GM18526 (cell line): Measurements from ENCODE around the gene RRM2.

Experiments
- POLR2A ChIP-seq: IDR thresholded peaks from 3 replicates; pipeline ENCODE4 v1.6.1; 2011; ENCODE audit not compliant: insufficient read length; ENCODE audit errors: extremely low read depth

RRM2 gene

GRCh38 chr2:10157293-10157692 is 34.8 kb downstream of the RRM2 start:
- TF ChIP-seq POLR2A, result no peak

GRCh38 chr2:10158681-10159080 is 36.1 kb downstream of the RRM2 start:
- TF ChIP-seq POLR2A, result no peak

GRCh38 chr2:10159086-10159485 is 36.5 kb downstream of the RRM2 start:
- no peak for TF ChIP-seq POLR2A

- TF ChIP-seq POLR2A, result no peak
These were observed 37.1 kb downstream of the RRM2 start for GRCh38 chr2:10159581-10160131.

GRCh38 chr2:10160203-10160955 is 37.8 kb downstream of the RRM2 start:
- no peak for TF ChIP-seq POLR2A

- TF ChIP-seq POLR2A, result no peak
These were observed 38.8 kb downstream of the RRM2 start for GRCh38 chr2:10161206-10161931.

- no peak for TF ChIP-seq POLR2A
These were observed 39.5 kb downstream of the RRM2 start for GRCh38 chr2:10161961-10162441.

GRCh38 chr2:10162586-10163497 is 40.3 kb downstream of the RRM2 start:
- no peak for TF ChIP-seq POLR2A

GRCh38 chr2:10163498-10164486 is 41.3 kb downstream of the RRM2 start:
- no peak for TF ChIP-seq POLR2A

GRCh38 chr2:10164601-10165000 is 42.1 kb downstream of the RRM2 start:
- no peak for TF ChIP-seq POLR2A

- TF ChIP-seq POLR2A, result no peak
These were observed 42.7 kb downstream of the RRM2 start for GRCh38 chr2:10165282-10165681.

- no peak for TF ChIP-seq POLR2A
These were observed 43.5 kb downstream of the RRM2 start for GRCh38 chr2:10165861-10166675.

GRCh38 chr2:10166676-10167292 is 44.2 kb downstream of the RRM2 start:
- TF ChIP-seq POLR2A, result no peak
